ENCODE measurements around the gene SLU7. TPM values are rescaled to one million over a fixed set of nuclear protein-coding genes. Genes with fewer than 3 reads are reported as not detected.

The SLU7 gene
- 10 to 100 TPM; 49.6 to 96.6 (median 64.9) TPM for total RNA-seq

- TF ChIP-seq CTCF (IDR thresholded peaks at IDR 0.05) = no peak
- peak; percentile 88 for ATAC-seq (ENCODE audit: low FRiP score)
- DNase-seq (ENCODE audit: low spot score) = peak; percentile 83
Observed at GRCh38 chr5:160418561-160419457, at the start of gene SLU7. Gene SLU7 (minus strand): TSS chr5:160419081. CDS start chr5:160415294, 3,787 bp downstream.

GRCh38 chr5:160468363-160468975, 49.6 kb upstream of the SLU7 start:
- no peak for ATAC-seq (ENCODE audit: low FRiP score)
- TF ChIP-seq CTCF (IDR thresholded peaks at IDR 0.05) = no peak

GRCh38 chr5:160467555-160468362, 48.9 kb upstream of the SLU7 start:
- no peak for TF ChIP-seq CTCF (IDR thresholded peaks at IDR 0.05)
- peak; percentile 34 for DNase-seq (ENCODE audit: low spot score)
- ATAC-seq (ENCODE audit: low FRiP score) = peak; percentile 79

More at GRCh38 chr5:160468363-160468975, 49.6 kb upstream of the SLU7 start:
- DNase-seq (ENCODE audit: low spot score) = no peak

DNA sequence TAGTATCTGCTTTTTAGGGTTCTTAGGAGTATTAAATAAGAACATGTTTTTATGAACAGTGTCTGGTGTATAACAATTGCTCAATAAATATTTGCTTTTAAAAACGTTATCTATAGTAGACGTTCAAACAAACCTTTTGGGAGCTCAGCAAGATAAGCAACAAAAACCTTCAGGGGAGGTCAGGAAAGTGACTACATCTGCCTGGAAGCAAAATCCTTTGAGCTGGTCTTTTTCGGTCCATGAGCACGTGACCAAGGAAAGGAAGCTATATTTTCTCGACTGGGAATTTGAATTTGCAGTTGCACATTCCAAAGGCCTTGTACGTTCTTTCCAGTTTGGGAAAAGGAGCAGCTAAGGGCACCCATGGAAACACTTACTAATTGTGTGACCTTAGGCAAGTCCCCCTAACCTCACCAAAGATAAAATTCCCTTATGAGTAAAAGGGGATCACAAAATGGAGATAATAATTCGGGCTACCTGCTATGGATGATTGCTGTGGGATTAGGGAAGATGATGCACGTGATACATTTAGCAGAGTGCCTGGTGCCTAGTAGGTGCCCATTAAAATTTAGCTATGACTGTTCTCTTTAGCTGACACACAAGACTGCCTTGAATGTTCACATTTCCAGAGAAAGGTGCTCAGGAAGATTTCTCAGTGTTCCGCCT, 48.1 kb upstream of the SLU7 start:
- no peak for DNase-seq (ENCODE audit: low spot score)
- no peak for ATAC-seq (ENCODE audit: low FRiP score)
- no peak for TF ChIP-seq CTCF (IDR thresholded peaks at IDR 0.05)

- no peak for TF ChIP-seq CTCF (IDR thresholded peaks at IDR 0.05)
- no peak for DNase-seq (ENCODE audit: low spot score)
- no peak for ATAC-seq (ENCODE audit: low FRiP score)
Observed at GRCh38 chr5:160466116-160466515, 47.2 kb upstream of the SLU7 start.

DNA sequence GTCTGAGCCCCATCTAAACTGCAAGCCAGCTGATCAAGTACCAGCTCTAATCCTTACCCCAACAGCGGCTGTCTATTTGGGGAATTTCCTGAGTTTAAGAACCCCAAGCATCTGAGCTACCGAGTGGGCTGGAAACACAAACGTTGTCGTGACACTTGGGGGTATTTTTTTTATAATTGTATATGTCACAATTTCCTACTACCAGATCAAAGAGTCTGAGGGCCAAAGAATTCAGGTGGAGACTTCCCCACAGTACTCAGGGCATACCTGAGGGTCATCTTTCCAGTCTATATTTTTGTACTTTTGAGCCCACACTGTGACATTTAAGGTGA, 45.6 kb upstream of the SLU7 start:
- TF ChIP-seq CTCF (IDR thresholded peaks at IDR 0.05) = no peak
- DNase-seq (ENCODE audit: low spot score) (no peak), ATAC-seq (ENCODE audit: low FRiP score) (no peak)

All from omental fat pad (tissue), 4 donors.